Activated T-helper 2 cell treated with anti-CD3 and anti-CD28 coated beads, Interferon-gamma antibody, Interleukin-2, Interleukin-4, amounts not matched to agents 10 μg/mL and 5 μg/mL and 100 μg/mL, durations not matched to agents 14 hours and 24 hours and 36 hours (primary cell): ENCODE results near the gene TRIM52. TPM values are rescaled to one million over a fixed set of nuclear protein-coding genes. Genes with fewer than 3 reads are reported as not detected.

ENCODE experiments used
- DNase-seq: peaks from one replicate; pipeline ENCODE4 v3.0.0; 2021; ENCODE audit warnings: low spot score
- H3K27ac Mint-ChIP-seq: one replicate; pipeline ENCODE4 v1.8.0; 2021; ENCODE audit warnings: mixed read lengths
- H3K27me3 Mint-ChIP-seq: one replicate; pipeline ENCODE4 v1.8.0; 2021; ENCODE audit warnings: low read depth, mixed read lengths
- H3K36me3 Mint-ChIP-seq: one replicate; pipeline ENCODE4 v1.8.0; 2021; ENCODE audit warnings: low read depth, mixed read lengths
- H3K4me1 Mint-ChIP-seq: one replicate; pipeline ENCODE4 v1.8.0; 2021; ENCODE audit warnings: low read depth, mixed read lengths
- H3K4me3 Mint-ChIP-seq: one replicate; pipeline ENCODE4 v1.8.0; 2021; ENCODE audit warnings: low read depth, mild to moderate bottlenecking, moderate library complexity, mixed read lengths
- H3K9me3 Mint-ChIP-seq: one replicate; pipeline ENCODE4 v1.8.0; 2021; ENCODE audit warnings: mixed read lengths
- intact Hi-C: fragments of 100-400 bp; cut with micrococcal nuclease; formaldehyde crosslinking; loops from one replicate; pipeline ENCODE4 v1.15.1; 2023
- total RNA-seq: library from RNA; stranded (reverse); gene quantifications from 2 replicates; pipeline ENCODE4 v1.2.3, GENCODE V29; 2022

The TRIM52 gene
- total RNA-seq, 1 donor from 2014 or later, result 16.9 TPM

GRCh38 chr5:181235689-181236366 lies 25.1 kb downstream of the TRIM52 start:
- Mint-ChIP-seq H3K27me3 (no peaks in the 10 kb centered on the region), H3K27ac (peak overlapping the region; percentile 30), H3K4me1 (peaks cover 16% of the 10 kb centered on the region), H3K9me3 (no peaks in the 10 kb centered on the region), H3K36me3 (peaks cover 88% of the 10 kb centered on the region), H3K4me3 (no peak overlapping the region)
- no peak for DNase-seq
- intact Hi-C loops, result no loop called here

- Mint-ChIP-seq H3K27me3 (no peaks in the 10 kb centered on the region), H3K27ac (peak overlapping the region; percentile 30), H3K9me3 (no peaks in the 10 kb centered on the region), H3K36me3 (peaks cover 87% of the 10 kb centered on the region), H3K4me3 (no peak overlapping the region), H3K4me1 (peaks cover 18% of the 10 kb centered on the region)
- DNase-seq, result no peak
- intact Hi-C loops, result no loop called here
Observed at GRCh38 chr5:181235323-181235688, 25.6 kb downstream of the TRIM52 start.

GRCh38 chr5:181234455-181235306 lies 26.3 kb downstream of the TRIM52 start:
- no peaks in the 10 kb centered on the region for H3K9me3 Mint-ChIP-seq
- peaks cover 86% of the 10 kb centered on the region for H3K36me3 Mint-ChIP-seq
- DNase-seq, result no peak
- H3K4me3 Mint-ChIP-seq, result no peak overlapping the region
- H3K27ac Mint-ChIP-seq, result peak overlapping the region; percentile 42
- intact Hi-C loops, result no loop called here
- H3K27me3 Mint-ChIP-seq, result no peaks in the 10 kb centered on the region
- H3K4me1 Mint-ChIP-seq, result peaks cover 22% of the 10 kb centered on the region

- no peak for DNase-seq
- Mint-ChIP-seq H3K36me3 (peaks cover 85% of the 10 kb centered on the region), H3K4me3 (no peak overlapping the region), H3K27me3 (no peaks in the 10 kb centered on the region), H3K9me3 (no peaks in the 10 kb centered on the region), H3K4me1 (peaks cover 24% of the 10 kb centered on the region), H3K27ac (no peak overlapping the region)
- intact Hi-C loops, result no loop called here
Observed at GRCh38 chr5:181233801-181234454, 27.0 kb downstream of the TRIM52 start.

GRCh38 chr5:181233088-181233800 lies 27.7 kb downstream of the TRIM52 start:
- peaks cover 78% of the 10 kb centered on the region for H3K36me3 Mint-ChIP-seq
- no peak for DNase-seq
- H3K4me1 Mint-ChIP-seq, result peaks cover 21% of the 10 kb centered on the region
- peak overlapping the region; percentile 1 for H3K27ac Mint-ChIP-seq
- no peak overlapping the region for H3K4me3 Mint-ChIP-seq
- H3K27me3 Mint-ChIP-seq, result no peaks in the 10 kb centered on the region
- intact Hi-C loops, result no loop called here
- no peaks in the 10 kb centered on the region for H3K9me3 Mint-ChIP-seq

GRCh38 chr5:181232593-181232992 lies 28.4 kb downstream of the TRIM52 start:
- Mint-ChIP-seq H3K4me3 (no peak overlapping the region), H3K36me3 (peaks cover 72% of the 10 kb centered on the region), H3K9me3 (no peaks in the 10 kb centered on the region), H3K27ac (peak overlapping the region; percentile 1), H3K27me3 (no peaks in the 10 kb centered on the region), H3K4me1 (peaks cover 15% of the 10 kb centered on the region)
- DNase-seq, result no peak
- intact Hi-C loops, result no loop called here

GRCh38 chr5:181231432-181231831 lies 29.5 kb downstream of the TRIM52 start:
- no peaks in the 10 kb centered on the region for H3K27me3 Mint-ChIP-seq
- peaks cover 60% of the 10 kb centered on the region for H3K36me3 Mint-ChIP-seq
- intact Hi-C loops, result no loop called here
- DNase-seq, result no peak
- no peak overlapping the region for H3K27ac Mint-ChIP-seq
- no peaks in the 10 kb centered on the region for H3K9me3 Mint-ChIP-seq
- H3K4me3 Mint-ChIP-seq, result no peak overlapping the region
- H3K4me1 Mint-ChIP-seq, result peaks cover 15% of the 10 kb centered on the region

GRCh38 chr5:181230551-181230950 lies 30.4 kb downstream of the TRIM52 start:
- peaks cover 19% of the 10 kb centered on the region for H3K4me1 Mint-ChIP-seq
- no peak overlapping the region for H3K27ac Mint-ChIP-seq
- H3K27me3 Mint-ChIP-seq, result no peaks in the 10 kb centered on the region
- DNase-seq, result no peak
- intact Hi-C loops, result no loop called here
- no peaks in the 10 kb centered on the region for H3K9me3 Mint-ChIP-seq
- no peak overlapping the region for H3K4me3 Mint-ChIP-seq
- H3K36me3 Mint-ChIP-seq, result peaks cover 51% of the 10 kb centered on the region

- Mint-ChIP-seq H3K27me3 (no peaks in the 10 kb centered on the region), H3K27ac (peak overlapping the region; percentile 24), H3K4me1 (peaks cover 24% of the 10 kb centered on the region), H3K9me3 (no peaks in the 10 kb centered on the region), H3K4me3 (no peak overlapping the region), H3K36me3 (peaks cover 46% of the 10 kb centered on the region)
- intact Hi-C loops, result no loop called here
- no peak for DNase-seq
Observed at GRCh38 chr5:181229996-181230395, 30.9 kb downstream of the TRIM52 start.

- H3K27ac Mint-ChIP-seq, result peak overlapping the region; percentile 98
- peak overlapping the region; percentile 97 for H3K4me3 Mint-ChIP-seq
- no peak for DNase-seq
- intact Hi-C loops, result no loop called here
- peaks cover 2% of the 10 kb centered on the region for H3K27me3 Mint-ChIP-seq
- peaks cover 11% of the 10 kb centered on the region for H3K36me3 Mint-ChIP-seq
- no peaks in the 10 kb centered on the region for H3K9me3 Mint-ChIP-seq
- H3K4me1 Mint-ChIP-seq, result peaks cover 56% of the 10 kb centered on the region
Observed at GRCh38 chr5:181224390-181225229, 36.3 kb downstream of the TRIM52 start.

GRCh38 chr5:181223729-181224389 lies 37.1 kb downstream of the TRIM52 start:
- H3K4me1 Mint-ChIP-seq, result peaks cover 53% of the 10 kb centered on the region
- no peaks in the 10 kb centered on the region for H3K9me3 Mint-ChIP-seq
- peaks cover 2% of the 10 kb centered on the region for H3K27me3 Mint-ChIP-seq
- DNase-seq, result no peak
- peak overlapping the region; percentile 98 for H3K27ac Mint-ChIP-seq
- intact Hi-C loops, result loop anchor here (1.0 to 2.0 kb wide), 4 partner anchors 17 to 419 kb away; partner anchors contain the start of gene TRIM52
- H3K4me3 Mint-ChIP-seq, result peak overlapping the region; percentile 97
- peaks cover 5% of the 10 kb centered on the region for H3K36me3 Mint-ChIP-seq
